Stimulated activated CD4-positive, alpha-beta T cell treated with anti-CD3 and anti-CD28 coated beads, Interleukin-2, amount 100 ng/mL, for 4 hours (primary cell): ENCODE data around the gene ARL5B.
A peak's percentile ranks its signal among the peaks of the same experiment; 100 is the strongest.
"Not testable (repeated sequence)": the region's sequence is repeated elsewhere in the genome, so short reads cannot be mapped to it uniquely, and the experiment has no call there.

Experiments used
- DNase-seq: peaks from one replicate; pipeline ENCODE4 v3.0.0-alpha.2; 2020; ENCODE audit warnings: low read depth

Gene ARL5B

GRCh38 chr10:18659125-18659818 is at the start of gene ARL5B:
Gene ARL5B, plus strand, starts transcription at chr10:18659431. Its CDS starts 207 bp downstream, at chr10:18659638.
- peak; percentile 95 for DNase-seq

GRCh38 chr10:18610517-18610916 is 48.7 kb upstream of the ARL5B start:
- DNase-seq, result no peak

- DNase-seq, result no peak
These were observed 48.1 kb upstream of the ARL5B start for GRCh38 chr10:18611168-18611567.

GRCh38 chr10:18615618-18616017 is 43.6 kb upstream of the ARL5B start:
- DNase-seq, result no peak

- DNase-seq, result no peak
These were observed 42.9 kb upstream of the ARL5B start for GRCh38 chr10:18616337-18616736.

- DNase-seq, result no peak
These were observed 40.2 kb upstream of the ARL5B start for GRCh38 chr10:18619016-18619415.

- no peak for DNase-seq
These were observed 38.4 kb upstream of the ARL5B start for GRCh38 chr10:18620856-18621255.

- not testable (repeated sequence) for DNase-seq
These were observed 35.6 kb upstream of the ARL5B start for GRCh38 chr10:18623671-18624070.

- DNase-seq, result no peak
These were observed 33.3 kb upstream of the ARL5B start for GRCh38 chr10:18625886-18626285.

- DNase-seq, result peak; percentile 63
These were observed 31.7 kb upstream of the ARL5B start for GRCh38 chr10:18627452-18628018.

GRCh38 chr10:18632500-18632899 is 26.7 kb upstream of the ARL5B start:
- DNase-seq, result not testable (repeated sequence)

- no peak for DNase-seq
These were observed 23.2 kb upstream of the ARL5B start for GRCh38 chr10:18635995-18636394.

GRCh38 chr10:18637400-18637799 is 21.8 kb upstream of the ARL5B start:
- DNase-seq, result not testable (repeated sequence)

- not testable (repeated sequence) for DNase-seq
These were observed 19.5 kb upstream of the ARL5B start for GRCh38 chr10:18639719-18640118.

GRCh38 chr10:18647151-18647550 is 12.1 kb upstream of the ARL5B start:
- DNase-seq, result no peak

GRCh38 chr10:18647945-18648344 is 11.3 kb upstream of the ARL5B start:
- DNase-seq, result no peak

GRCh38 chr10:18649364-18649959 is 9.8 kb upstream of the ARL5B start:
- no peak for DNase-seq

GRCh38 chr10:18650404-18650997 is 8.7 kb upstream of the ARL5B start:
- DNase-seq, result no peak

GRCh38 chr10:18651324-18652007 is 7.8 kb upstream of the ARL5B start, which contains the start of gene NSUN6:
Gene NSUN6, minus strand, starts transcription at chr10:18651587. Its CDS starts 384 bp downstream, at chr10:18651203.
- DNase-seq, result peak; percentile 91

- DNase-seq, result no peak
These were observed 6.1 kb upstream of the ARL5B start for GRCh38 chr10:18653112-18653511.

- DNase-seq, result no peak
These were observed 2.5 kb upstream of the ARL5B start for GRCh38 chr10:18656724-18657123.
